Neural cell (in vitro differentiated cells): ENCODE measurements around the gene FLRT2.

Experiments used
- EP300 ChIP-seq: fragments of 450-650 bp; conservative IDR thresholded peaks from 2 replicates; pipeline ENCODE4 v1.6.1; 2014; ENCODE audit warnings: antibody characterized with exemption, mild to moderate bottlenecking, moderate library complexity; ENCODE audit not compliant: poor library complexity, severe bottlenecking
- EZH2 ChIP-seq: fragments of 200-600, 300-800 bp; shearing (Covaris generic), sonication (generic); IDR thresholded peaks from 2 replicates; pipeline ENCODE4 v1.6.1; 2014; ENCODE audit warnings: antibody characterized with exemption, low read length, borderline replicate concordance, mild to moderate bottlenecking; ENCODE audit not compliant: insufficient read depth, poor library complexity, severe bottlenecking
- POLR2AphosphoS5 ChIP-seq: IDR thresholded peaks from 2 replicates; pipeline ENCODE4 v1.6.1; 2012
- RAD21 ChIP-seq: fragments of 450-650 bp; conservative IDR thresholded peaks from 2 replicates; pipeline ENCODE4 v1.6.1; 2014; ENCODE audit warnings: antibody characterized with exemption, mild to moderate bottlenecking, moderate library complexity
- TAF1 ChIP-seq: IDR thresholded peaks from 2 replicates; pipeline ENCODE4 v1.6.1; 2012; ENCODE audit warnings: low read depth
- TF ChIP-seq, protein P1 (sequence below): fragments of 450-650 bp; IDR thresholded peaks from 2 replicates; pipeline ENCODE4 v1.5.1; 2014; ENCODE audit warnings: antibody characterized with exemption, mild to moderate bottlenecking, moderate library complexity; ENCODE audit not compliant: poor library complexity, severe bottlenecking
- TF ChIP-seq, protein P2 (sequence below): IDR thresholded peaks from 2 replicates; pipeline ENCODE4 v1.6.1; 2012; ENCODE audit warnings: borderline replicate concordance

DNA sequence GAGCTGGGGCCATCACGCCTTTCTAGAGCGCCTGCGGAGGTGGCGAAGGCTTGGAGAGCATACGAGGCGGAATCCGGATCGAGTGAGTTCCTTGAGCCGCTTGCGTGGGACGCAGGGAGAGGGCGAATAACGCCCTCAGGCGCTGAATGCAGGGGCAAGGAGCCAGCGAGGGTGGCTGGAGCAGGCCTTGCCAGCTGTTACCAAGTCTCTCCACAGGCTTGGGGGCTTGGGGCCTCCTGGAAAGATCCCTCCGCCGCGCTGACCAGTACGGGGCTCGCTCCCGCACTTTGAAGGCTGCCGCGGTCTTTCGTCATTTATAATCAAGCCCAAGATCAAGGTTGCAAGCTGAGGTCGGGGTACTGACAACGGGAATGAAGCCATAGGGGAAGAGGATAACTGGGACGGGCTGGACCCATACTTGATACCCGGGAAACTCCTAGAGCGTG, 1.2 kb downstream of the FLRT2 start:
- TF ChIP-seq, protein P1, sequence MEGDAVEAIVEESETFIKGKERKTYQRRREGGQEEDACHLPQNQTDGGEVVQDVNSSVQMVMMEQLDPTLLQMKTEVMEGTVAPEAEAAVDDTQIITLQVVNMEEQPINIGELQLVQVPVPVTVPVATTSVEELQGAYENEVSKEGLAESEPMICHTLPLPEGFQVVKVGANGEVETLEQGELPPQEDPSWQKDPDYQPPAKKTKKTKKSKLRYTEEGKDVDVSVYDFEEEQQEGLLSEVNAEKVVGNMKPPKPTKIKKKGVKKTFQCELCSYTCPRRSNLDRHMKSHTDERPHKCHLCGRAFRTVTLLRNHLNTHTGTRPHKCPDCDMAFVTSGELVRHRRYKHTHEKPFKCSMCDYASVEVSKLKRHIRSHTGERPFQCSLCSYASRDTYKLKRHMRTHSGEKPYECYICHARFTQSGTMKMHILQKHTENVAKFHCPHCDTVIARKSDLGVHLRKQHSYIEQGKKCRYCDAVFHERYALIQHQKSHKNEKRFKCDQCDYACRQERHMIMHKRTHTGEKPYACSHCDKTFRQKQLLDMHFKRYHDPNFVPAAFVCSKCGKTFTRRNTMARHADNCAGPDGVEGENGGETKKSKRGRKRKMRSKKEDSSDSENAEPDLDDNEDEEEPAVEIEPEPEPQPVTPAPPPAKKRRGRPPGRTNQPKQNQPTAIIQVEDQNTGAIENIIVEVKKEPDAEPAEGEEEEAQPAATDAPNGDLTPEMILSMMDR = no peak
- TF ChIP-seq POLR2AphosphoS5 (no peak), EZH2 (no peak), RAD21 (no peak), TAF1 (no peak), EP300 (no peak)
- TF ChIP-seq, protein P2, sequence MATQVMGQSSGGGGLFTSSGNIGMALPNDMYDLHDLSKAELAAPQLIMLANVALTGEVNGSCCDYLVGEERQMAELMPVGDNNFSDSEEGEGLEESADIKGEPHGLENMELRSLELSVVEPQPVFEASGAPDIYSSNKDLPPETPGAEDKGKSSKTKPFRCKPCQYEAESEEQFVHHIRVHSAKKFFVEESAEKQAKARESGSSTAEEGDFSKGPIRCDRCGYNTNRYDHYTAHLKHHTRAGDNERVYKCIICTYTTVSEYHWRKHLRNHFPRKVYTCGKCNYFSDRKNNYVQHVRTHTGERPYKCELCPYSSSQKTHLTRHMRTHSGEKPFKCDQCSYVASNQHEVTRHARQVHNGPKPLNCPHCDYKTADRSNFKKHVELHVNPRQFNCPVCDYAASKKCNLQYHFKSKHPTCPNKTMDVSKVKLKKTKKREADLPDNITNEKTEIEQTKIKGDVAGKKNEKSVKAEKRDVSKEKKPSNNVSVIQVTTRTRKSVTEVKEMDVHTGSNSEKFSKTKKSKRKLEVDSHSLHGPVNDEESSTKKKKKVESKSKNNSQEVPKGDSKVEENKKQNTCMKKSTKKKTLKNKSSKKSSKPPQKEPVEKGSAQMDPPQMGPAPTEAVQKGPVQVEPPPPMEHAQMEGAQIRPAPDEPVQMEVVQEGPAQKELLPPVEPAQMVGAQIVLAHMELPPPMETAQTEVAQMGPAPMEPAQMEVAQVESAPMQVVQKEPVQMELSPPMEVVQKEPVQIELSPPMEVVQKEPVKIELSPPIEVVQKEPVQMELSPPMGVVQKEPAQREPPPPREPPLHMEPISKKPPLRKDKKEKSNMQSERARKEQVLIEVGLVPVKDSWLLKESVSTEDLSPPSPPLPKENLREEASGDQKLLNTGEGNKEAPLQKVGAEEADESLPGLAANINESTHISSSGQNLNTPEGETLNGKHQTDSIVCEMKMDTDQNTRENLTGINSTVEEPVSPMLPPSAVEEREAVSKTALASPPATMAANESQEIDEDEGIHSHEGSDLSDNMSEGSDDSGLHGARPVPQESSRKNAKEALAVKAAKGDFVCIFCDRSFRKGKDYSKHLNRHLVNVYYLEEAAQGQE = no peak
